Measurements from ENCODE around the gene SLC22A17. TPM values are rescaled to one million over a fixed set of nuclear protein-coding genes. Genes with fewer than 3 reads are reported as not detected.

SLC22A17 gene
- total and polyA plus RNA-seq, 2 of the 13 experiments (the other 11 are each of a cell fraction or from before 2014, with no cell fraction given) = 0.95 to 1.1 TPM

DNA sequence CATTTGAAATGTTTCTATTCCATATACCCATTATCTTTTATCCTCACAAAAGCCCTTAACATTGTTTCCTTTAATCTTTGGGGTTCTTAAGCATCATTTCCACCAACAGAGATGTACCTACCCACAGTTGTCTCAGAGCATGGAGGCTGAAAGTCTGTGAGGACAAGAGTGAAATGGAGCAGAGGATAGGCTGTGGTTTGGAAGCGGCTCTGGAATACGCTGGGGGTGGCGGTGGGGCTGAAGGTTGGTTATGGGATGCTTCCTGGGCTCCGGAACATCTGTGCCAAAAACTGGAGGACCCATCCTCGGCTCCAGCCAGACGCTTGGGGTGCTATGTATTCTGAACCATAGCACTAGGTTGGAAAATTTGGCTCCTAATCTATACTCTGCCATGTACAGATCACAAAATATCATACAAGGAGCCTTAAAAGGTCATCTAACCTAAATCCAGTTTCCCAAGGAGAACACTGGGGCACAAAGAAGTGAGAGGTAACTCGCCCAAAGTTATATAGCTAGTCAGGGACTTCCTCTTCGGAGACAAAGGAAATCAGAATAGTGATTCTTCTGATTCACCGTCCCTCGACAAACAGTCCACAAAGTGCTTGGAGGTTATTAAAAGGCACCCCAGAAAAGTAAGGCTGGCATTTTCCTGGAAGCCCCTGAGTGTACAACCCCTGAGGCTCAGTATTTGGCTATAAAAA lies 52.6 kb downstream of the SLC22A17 start (continued):
- TF ChIP-seq IRX3 (CRISPR knock-in tag; IDR thresholded peaks at IDR 0.05; ENCODE audit: borderline replicate concordance, low read depth) (no peak), ZNF773 (CRISPR knock-in tag; IDR thresholded peaks at IDR 0.05; ENCODE audit: borderline replicate concordance) (peak; percentile 54; the same call in 1 of the 2 replicates), ZNF362 (CRISPR knock-in tag; IDR thresholded peaks at IDR 0.05; ENCODE audit: borderline replicate concordance) (peak; percentile 75; the same call in 1 of the 2 replicates), ZSCAN20 (CRISPR knock-in tag; IDR thresholded peaks at IDR 0.05; ENCODE audit: borderline replicate concordance) (0 out of 2 replicates have a peak, but pooled peaks have one; percentile 28), USF2 (IDR thresholded peaks at IDR 0.05; ENCODE audit: low read depth, low read length) (no peak), USF2 (CRISPR knock-in tag; IDR thresholded peaks at IDR 0.05; ENCODE audit: borderline replicate concordance) (peak; percentile 47; the same call in 1 of the 2 replicates), MEF2D (CRISPR knock-in tag; IDR thresholded peaks at IDR 0.05) (no peak), ZBTB3 (CRISPR knock-in tag; IDR thresholded peaks at IDR 0.05; ENCODE audit: borderline replicate concordance, low read depth) (peak; percentile 68; the same call in 1 of the 2 replicates), MYC (CRISPR knock-in tag; IDR thresholded peaks at IDR 0.05; ENCODE audit: borderline replicate concordance) (peak; percentile 44), ZNF335 (CRISPR knock-in tag; IDR thresholded peaks at IDR 0.05) (peak; percentile 3; the same call in 1 of the 2 replicates), FOXK1 (CRISPR knock-in tag; IDR thresholded peaks at IDR 0.05; ENCODE audit: borderline replicate concordance, low read depth) (no peak; the same call in 1 of the 2 replicates), SAP130 (CRISPR knock-in tag; IDR thresholded peaks at IDR 0.05; ENCODE audit: low read depth) (no peak), ISL2 (CRISPR knock-in tag; IDR thresholded peaks at IDR 0.05) (0 out of 2 replicates have a peak, but pooled peaks have one; percentile 24), ZNF446 (CRISPR knock-in tag; IDR thresholded peaks at IDR 0.05) (0 out of 2 replicates have a peak, but pooled peaks have one; percentile 66), ZNF607 (CRISPR knock-in tag; IDR thresholded peaks at IDR 0.05; ENCODE audit: borderline replicate concordance) (no peak), MLX (CRISPR knock-in tag; IDR thresholded peaks at IDR 0.05) (no peak), KAT8 (CRISPR knock-in tag; IDR thresholded peaks at IDR 0.05) (no peak), TFE3 (CRISPR knock-in tag; IDR thresholded peaks at IDR 0.05) (no peak), HES4 (CRISPR knock-in tag; IDR thresholded peaks at IDR 0.05; ENCODE audit: borderline replicate concordance) (no peak)
